DMS 273 treated with DMSO at 0.1 percent for 48 hours (cell line): ENCODE results near the gene RABGAP1.
"Not testable (repeated sequence)": the region's sequence is repeated elsewhere in the genome, so short reads cannot be mapped to it uniquely, and the experiment has no call there.

Experiments used
- DNase-seq: peaks from one replicate; lab custom pipeline; 2025; lab: John Stamatoyannopoulos, UW

RABGAP1 gene

DNA sequence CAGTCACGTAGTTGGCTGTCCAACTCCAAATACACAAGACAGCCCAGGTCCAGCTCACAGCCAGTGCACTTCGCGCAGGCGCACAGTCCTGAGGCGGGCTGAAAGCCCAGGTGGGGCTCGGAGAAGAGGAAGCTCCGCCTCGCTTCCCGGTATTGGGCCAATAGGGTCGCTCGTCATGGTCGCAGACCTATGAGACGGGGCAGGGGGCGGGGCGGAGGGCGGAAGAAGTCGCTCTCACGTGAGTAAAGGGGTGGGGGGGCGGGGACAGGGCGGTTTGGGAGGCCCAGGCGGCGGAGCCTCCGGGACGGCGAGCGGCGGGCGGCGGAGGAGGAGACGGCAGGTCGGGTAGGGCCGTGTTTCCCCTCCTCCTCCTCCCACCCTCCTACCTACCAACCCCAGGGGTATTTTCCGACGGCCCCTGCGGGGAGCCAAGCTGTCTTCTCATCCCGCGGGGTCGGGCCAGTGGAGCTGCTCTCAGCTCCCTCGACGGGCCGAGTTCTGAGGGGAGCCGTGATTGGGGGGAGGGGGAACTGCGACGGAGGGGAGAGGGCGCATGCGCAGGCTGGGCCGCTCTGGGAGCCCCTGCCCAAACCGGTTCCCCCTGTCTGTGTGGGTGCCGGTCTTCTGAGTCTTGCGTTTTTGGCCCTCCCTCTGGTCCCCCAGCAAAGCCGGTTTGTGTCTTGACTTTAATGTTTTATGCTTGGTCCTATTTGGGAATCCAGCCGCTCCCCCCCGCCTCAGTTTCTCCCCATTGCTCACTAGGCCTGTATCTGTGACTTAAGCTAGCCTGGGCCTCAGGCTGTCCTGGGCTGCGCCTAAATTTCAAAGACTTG, at the start of gene RABGAP1:
TSS of gene RABGAP1 (plus strand) at position 272 of the 833 bp plus-strand sequence. CDS start 16,040 bp downstream, outside the sequence.
- peak; percentile 92 for DNase-seq

DNA sequence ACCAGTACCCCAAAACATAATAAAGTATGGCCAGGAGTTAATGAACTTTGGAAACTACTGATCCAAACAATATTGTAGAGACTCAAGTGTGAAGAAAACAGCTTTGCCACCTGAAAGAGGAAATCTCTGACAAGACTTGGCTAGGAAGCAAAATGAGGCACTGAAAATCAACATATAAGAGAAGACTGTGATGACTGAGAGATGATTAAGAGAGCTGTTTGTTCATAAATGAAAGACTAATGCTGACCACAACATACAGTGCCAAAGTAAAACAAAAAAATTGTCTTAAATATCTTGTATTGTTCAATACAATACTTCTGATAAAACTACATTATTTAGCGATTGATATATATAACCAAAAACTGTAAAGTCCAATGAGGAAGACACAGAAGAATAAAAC, 42.9 kb upstream of the RABGAP1 start:
- DNase-seq = no peak

DNA sequence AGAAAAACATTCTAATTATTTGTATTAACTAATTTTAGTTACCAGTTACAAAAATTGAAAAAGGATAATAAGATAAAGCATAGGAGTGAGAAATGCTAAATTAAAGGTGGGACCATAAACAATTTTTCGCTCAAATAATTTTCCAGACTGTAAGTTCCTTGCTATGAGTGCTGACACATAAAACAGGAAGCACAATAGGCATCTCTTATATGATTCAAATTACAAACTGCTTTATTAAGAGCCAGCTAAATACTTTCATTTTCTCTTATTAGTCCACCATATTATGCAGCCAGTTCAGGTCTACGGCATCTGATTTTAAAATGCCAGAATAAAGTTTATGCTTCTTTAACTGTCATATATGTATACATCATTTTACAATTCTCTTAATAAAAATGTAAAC, 40.0 kb upstream of the RABGAP1 start:
- no peak for DNase-seq

DNA sequence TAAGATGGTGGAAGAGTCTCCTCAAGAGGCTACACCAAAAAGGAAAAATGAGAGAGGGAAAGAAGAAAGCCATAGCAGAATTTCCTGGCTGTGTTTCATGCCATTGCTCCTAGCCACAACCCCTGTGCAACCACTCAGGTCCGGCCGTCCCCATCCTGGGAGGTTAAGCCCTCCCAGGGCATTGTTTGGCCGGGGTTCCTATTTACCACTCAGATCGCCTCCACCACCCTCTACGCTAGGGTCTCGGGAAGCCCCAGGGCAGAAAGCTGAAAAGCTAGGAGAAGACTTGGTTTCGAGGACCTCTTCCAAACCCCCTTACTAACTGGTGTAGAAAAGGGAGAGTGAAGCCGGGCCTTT, 36.4 kb upstream of the RABGAP1 start:
- DNase-seq = no peak

DNA sequence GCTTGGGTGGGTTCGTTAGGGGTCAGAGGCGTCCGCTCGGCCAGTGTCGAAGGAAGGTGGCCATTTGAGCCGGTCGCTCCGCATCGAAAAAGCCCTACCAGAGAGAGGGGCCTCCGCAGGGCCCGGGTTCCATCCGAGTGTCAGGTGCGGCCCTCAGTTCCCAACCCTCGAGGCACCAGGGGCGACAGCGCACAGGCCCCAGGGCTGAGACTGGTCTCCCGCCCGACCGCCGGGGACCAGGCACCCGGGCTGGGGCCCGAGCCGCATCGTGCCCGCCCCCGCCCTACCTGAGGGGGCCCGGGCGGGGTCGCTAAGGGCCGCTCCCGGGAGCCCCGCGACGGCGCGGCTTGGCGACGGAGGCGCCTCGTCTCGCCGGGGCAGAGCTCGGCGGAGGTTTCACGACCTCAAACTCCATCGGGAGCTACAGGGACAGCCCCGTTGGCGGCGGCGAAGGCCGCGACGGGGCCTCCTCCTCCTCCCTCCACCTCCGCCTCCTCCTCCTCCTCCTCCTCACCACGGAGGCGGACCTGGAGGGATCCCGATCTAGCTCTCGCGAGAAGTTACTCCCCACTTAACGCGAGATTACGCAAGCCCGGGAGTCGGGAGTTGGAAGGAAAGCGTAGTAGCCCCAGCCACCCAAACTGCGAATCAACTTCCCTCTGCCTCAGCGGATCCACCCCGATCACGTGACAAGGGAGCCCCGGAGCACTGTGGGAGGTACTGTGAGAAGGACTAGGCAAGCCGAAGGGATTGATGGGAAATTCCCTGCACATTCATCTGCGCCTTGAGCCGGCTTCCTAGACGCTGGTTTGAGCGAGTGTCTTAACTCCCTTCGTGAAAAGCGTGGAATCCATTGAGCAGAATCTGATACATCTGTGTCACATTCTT, 35.8 kb upstream of the RABGAP1 start, which contains the start of gene RC3H2:
TSS of gene RC3H2 (minus strand) at position 537 of the 888 bp plus-strand sequence. CDS start 7,850 bp downstream, outside the sequence.
- peak; percentile 97 for DNase-seq

DNA sequence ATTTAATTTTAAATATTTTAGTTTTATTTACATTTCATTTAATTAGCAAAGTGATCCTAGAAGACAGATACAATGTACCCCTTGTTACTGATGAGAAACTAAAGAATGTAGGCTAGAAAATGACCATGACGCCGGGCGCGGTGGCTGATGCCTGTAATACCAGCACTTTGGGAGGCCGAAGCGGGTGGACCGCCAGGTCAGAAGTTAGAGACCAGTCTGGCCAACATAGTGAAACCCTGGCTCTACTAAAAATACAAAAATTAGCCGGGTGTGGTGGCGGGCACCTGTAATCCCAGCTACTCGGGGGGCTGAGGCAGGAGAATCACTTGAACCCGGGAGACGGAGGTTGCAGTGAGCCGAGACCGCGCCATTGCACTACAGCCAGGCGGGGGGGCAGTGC, 34.7 kb upstream of the RABGAP1 start:
- DNase-seq = not testable (repeated sequence)

DNA sequence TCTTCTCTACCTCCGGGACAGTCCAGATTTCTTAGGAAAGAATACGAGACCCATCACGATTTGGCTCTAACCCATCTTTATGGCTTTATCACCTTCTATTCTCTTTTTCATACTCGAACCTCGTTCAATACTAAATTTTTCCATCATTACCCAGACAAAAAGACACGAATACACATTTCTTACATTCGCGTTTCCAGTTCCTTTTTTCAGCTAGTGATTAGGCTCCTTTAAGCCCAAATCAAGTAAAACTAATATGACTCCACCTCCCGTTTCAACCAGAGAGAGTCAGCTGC, 28.2 kb upstream of the RABGAP1 start:
- DNase-seq = no peak

DNA sequence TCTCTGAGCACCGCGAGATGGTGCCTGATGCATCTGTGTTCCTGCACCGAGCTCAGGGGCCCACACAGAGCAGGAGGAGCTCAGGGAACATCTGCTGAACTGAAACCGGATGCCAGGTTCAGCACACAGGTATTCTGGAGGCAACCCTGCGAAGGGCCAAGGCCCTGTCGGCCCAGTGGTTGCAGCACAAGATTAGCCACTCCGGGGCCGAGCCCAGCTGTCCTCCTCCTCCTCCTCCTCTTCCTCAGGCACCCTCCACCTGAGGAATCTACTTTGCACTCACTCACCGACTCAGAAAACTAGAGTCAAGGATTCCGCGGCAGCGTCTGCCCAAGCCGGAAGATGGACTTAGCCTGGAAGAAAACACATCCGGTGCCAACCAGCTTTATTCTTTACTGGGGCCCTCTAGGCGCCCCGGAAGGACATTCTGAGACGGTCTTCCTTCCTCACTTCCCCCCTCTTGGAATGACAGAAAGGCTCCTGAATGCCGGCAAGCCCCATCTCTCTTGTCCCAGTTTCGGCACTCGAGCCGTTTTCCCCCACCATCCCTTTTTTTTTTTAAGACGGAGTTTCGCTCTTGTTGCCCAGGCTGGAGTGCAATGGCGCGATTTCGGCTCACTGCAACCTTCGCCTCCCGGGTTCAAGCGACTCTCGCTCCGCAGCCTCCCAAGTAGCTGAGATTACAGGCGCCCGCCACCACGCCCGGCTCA, 27.7 kb upstream of the RABGAP1 start, which contains the start of gene ZBTB6:
TSS of gene ZBTB6 (minus strand) at position 360 of the 710 bp plus-strand sequence. CDS start 1,251 bp downstream, outside the sequence.
- peak; percentile 79 for DNase-seq

DNA sequence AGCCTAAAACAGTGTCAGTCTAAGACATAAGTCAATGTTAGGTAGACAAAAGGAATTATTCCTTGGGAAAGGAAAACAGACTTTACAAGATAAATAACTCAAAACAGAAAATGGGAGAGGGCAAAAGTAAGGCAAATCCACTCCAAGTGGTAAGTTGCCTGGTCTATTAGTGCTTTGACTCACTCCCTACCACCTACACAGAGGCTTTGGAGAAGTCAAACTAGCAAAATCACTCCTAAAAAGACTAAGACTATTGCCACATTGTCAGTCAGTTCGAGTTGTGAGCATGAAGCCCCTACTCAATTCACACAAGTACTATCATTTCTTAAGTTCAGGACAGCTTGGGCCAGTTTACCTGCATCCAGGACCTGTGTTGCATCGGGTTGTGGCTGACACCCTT, 22.5 kb upstream of the RABGAP1 start:
- DNase-seq = no peak

DNA sequence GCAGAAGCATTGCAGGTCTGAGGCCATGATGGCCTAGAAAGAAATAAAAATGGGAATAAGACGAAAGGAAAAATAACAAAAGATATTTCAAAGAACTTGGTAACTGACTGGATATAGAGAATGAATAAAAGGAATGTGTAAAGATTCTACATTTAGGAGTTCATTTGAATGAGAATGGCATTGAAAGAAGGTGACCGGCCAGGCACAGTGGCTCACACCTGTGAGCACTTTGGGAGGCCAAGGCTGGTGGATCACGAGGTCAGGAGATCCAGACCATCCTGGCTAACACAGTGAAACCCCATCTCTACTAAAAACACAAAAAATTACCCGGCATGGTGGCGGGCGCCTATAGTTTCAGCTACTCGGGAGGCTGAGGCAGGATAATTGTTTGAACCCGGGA, 18.1 kb upstream of the RABGAP1 start:
- no peak for DNase-seq

DNA sequence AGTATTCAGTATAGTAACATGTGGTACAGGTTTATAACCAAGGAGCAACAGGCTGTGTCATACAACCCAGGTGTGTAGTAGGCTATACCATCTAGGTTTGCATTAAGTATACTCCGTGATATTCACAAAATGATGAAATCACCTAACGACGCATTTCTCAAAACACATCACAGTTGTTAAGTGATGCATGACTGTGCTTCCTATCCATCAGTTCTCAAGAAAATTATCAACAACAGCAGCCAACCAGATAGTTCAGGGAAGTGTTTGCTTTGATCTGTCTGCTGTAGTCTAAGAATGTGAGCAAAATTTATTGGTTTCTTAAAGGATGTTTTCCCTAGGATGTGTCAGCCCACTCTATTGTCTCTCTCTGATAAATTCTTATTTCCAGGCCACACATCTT, 16.9 kb upstream of the RABGAP1 start:
- DNase-seq = no peak

DNA sequence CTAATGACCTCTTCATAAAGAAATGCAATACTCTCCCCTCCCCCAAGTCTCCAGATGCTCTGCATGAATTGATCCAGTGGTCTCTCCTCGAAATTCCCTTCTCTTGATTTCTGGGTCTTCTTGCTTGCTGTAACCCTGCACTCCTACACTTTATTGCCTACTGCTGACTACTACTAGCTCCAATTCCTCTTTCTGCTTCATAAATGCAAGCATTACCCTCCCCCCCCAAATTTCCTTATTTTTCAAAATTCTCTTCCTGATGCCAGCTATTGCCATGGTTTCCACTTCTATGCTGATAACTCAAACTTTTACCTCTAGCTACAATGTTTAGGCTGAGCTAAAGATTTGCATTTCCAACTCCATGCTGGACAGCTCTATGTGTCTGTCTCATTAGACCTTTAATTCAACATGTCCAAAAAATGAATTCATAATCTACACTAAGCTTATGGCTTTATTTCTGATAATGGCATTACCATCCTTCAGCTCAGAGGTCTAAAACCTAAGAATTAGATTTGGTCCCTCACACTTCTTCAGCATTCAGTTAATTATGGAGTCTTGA, 10.9 kb upstream of the RABGAP1 start:
- no peak for DNase-seq

DNA sequence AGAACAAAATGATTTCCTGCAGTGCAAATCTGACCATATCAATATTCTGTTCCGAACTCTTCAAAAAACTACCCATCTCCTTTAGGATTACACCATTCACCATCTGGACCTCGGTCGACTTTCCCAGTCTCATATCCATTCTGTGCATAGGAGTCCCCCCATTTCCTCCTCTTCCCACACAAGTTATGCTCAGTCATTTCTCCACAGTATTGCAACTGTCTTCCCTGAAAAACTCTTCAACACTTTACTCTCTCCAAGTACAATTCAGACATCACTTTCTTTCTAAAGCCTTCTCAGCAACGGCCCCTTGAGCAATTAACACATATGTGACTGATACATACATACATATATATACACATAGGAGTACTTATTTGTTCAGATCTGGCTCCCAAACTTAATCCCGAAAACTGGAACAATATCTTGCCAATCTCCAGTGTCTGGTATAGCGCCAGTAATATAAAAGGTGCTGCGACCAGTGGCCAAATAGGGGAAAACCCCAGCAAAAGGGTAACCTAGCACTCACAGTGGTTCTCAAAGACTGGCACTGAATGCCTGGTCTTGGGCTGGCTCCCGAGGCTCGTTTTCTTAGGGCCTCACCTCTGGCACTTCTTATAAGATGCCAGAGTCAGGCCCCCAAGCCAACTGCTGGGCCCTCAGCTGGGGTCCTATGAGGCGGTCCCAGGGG, 10.1 kb upstream of the RABGAP1 start:
- DNase-seq = no peak

DNA sequence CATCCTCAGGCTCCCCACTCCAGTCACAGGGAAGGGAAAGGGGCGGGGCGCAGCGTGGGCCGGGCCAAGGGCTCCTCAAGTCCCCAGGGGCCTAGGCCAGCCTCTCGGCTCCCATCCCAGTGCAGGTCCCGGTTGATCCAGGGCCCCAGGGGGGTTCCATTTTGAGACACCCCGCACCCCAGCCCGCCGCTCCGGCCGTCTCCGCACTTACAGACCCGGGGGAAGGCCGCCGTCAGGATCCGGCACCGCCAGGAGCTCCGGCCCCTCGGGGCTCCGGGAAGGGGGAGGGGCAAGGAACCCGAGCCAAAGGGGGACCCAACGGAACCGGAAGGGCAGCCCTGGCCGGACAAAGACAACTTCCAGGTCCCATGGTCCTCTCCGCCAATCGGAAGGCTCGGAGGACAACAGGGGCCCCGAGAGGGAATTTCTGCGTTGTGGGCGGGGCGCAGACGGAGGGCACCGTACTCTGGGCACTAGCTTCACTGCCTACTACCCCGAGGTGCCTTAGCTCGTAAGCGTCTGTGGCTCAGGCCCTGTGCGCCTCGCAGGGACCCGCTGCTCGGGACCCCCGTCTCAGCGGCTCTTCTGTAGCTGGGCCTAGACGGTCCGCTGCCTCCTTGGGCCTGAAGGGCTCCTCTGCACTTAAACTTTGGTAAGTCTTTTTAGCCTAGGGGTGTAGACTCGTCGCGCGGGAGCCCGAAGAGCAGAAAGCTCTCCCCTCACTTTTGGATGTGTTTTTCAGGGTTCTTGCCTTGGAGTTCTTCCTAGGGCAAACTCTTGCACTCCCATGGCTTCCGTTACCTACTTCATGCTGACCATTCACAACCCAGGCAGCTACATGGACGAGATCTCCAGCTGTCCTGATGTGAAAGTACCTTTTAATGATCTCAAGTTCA, 9.3 kb upstream of the RABGAP1 start, which contains the start of gene ZBTB26:
TSS of gene ZBTB26 (minus strand) at position 287 of the 896 bp plus-strand sequence. CDS start 11,578 bp downstream, outside the sequence.
- peak; percentile 77 for DNase-seq

DNA sequence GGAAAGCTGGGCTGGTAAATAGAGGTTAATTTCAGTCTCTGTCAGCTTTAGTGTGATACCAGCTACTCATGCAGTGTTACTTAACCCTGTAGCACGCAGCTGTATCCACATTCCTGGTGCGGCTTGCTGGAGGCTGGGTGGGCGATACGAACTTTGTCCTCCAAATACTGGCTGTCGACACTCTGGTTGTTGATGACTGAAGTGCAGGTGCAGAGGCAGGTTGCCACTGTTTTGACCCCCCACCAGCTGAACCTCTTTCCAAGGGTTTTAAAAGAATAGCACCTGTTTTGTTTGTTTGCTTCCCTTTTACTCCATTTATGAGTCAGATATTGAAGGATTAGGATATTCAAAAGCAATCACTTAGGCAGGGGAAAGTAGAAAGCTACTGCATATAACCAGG, 4.4 kb upstream of the RABGAP1 start:
- DNase-seq = no peak

DNA sequence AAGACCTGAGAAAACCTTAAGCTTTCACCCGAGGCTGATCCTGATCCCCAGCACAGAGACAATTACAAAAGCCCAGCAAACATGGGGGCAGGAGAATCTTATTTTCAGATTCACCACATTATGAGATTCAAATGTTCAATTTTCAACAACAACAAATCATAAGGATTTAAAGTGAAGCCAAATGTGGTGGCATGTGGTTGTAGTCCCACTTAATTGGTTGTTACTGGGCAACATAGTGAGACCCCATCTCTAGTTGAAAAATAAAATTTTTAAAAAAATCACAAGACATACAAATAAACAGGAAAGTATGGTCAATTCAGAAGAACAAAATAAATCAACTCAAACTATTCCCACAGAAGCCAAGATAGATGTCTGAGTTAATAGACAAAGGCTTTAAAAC, 3.9 kb upstream of the RABGAP1 start:
- no peak for DNase-seq

DNA sequence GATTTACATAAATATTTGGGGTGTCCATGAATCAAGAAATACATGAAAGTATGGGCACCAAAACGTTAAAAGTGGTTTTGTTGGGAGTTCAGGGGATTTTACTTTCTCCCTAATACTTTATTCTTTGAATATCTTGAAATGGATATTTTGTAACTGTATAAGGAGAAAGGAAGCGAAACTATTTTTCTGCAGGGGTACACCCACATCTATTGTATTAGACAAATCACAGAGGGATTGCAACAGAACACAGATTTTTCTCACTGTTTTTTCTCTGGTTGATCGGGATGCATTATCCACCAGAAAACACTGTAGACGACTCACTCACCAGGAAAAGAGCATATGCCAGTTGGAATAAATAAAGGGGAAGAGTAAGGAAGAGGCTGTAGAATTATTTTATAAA, 1.2 kb upstream of the RABGAP1 start:
- no peak for DNase-seq

DNA sequence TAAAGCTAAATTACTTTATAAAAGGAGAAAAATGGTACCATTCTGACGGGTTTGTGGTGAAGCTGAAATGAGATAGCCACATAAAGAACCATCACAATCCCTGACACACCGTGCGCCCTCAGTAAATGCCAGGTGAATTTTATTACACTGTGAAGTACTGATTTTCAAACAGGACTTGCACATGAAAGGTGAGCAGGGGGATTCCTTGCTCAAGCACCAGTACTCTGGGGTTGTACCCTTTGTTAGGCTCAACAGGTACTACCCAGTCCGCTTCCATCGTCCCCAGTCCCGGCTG, 419 bp upstream of the RABGAP1 start:
- no peak for DNase-seq

DNA sequence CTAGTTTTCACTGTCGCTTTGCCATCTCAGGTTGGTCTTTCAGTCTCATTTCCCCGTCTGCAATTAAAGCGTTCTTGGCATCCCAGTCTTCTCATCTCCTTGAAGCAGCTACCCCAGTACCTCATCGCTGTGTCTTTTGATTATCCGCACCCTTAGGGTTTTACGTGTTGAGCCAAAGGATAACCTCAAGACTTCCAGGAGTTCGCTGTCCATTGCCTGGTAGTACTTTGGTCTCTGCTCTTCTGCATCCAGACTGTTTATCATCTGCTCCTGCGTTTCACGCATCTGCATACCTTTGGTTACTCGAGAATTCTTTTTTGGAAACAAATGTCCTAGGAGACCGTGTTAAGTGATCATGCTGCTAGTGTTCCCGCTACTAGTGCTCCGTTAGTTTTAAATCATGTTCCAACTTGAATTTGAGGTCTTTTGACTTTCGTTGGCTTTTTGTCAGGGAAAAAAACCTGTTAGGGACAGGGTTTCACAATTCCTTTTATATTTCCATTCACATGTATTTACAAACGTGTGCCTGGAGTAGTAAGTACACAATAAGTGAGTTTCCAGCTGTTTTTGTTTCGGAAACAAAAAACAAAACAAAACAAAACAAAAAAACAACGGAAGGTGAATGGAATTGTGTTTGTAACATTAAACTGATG, 888 bp downstream of the RABGAP1 start:
- DNase-seq = no peak
